GM18951 (cell line): ENCODE results near the gene PRTFDC1.

ENCODE experiments used
- POLR2A ChIP-seq: IDR thresholded peaks from 4 replicates; pipeline ENCODE4 v1.6.1; 2011; ENCODE audit warnings: mild to moderate bottlenecking; ENCODE audit not compliant: insufficient read length, insufficient read depth; ENCODE audit errors: extremely low read depth
- in situ Hi-C: fragments of 300-500 bp; cut with MboI; formaldehyde crosslinking; loops from one replicate; pipeline ENCODE4 v1.12.0; 2022; ENCODE audit warnings: low sequenced_read_pairs, mixed read lengths, inconsistent platforms; ENCODE audit not compliant: unreplicated experiment

The PRTFDC1 gene

GRCh38 chr10:24900888-24901685, 51.3 kb downstream of the PRTFDC1 start:
- TF ChIP-seq POLR2A, result no peak
- in situ Hi-C loops, result no loop called here

DNA sequence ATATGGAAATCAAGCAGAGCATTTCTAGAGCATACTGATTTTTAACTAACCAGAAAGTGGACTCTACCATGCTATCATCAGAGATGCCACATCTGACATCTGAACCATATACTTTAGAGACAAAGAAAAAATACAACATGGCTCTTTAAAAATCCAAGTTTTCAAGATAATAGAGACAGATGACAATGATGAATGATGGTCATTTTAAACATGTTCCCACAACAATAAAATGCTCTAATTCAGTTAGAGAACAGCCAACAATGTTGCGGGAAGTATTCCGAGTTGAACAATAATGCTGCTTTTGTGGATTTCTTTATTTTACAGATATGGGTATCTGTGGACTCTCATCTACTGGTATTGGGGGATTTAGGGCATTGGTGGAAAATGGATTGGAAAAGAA, 52.8 kb downstream of the PRTFDC1 start:
- in situ Hi-C loops, result no loop called here
- no peak for TF ChIP-seq POLR2A

- no peak for TF ChIP-seq POLR2A
These were observed 53.9 kb downstream of the PRTFDC1 start for GRCh38 chr10:24898501-24898900.

GRCh38 chr10:24897326-24897926, 55.0 kb downstream of the PRTFDC1 start:
- TF ChIP-seq POLR2A, result no peak
- in situ Hi-C loops, result no loop called here

More at GRCh38 chr10:24898501-24898900, 53.9 kb downstream of the PRTFDC1 start:
- in situ Hi-C loops, result no loop called here

- in situ Hi-C loops, result no loop called here
- no peak for TF ChIP-seq POLR2A
These were observed 57.7 kb downstream of the PRTFDC1 start for GRCh38 chr10:24894728-24895127.

GRCh38 chr10:24894309-24894708, 58.1 kb downstream of the PRTFDC1 start:
- in situ Hi-C loops, result no loop called here
- no peak for TF ChIP-seq POLR2A

DNA sequence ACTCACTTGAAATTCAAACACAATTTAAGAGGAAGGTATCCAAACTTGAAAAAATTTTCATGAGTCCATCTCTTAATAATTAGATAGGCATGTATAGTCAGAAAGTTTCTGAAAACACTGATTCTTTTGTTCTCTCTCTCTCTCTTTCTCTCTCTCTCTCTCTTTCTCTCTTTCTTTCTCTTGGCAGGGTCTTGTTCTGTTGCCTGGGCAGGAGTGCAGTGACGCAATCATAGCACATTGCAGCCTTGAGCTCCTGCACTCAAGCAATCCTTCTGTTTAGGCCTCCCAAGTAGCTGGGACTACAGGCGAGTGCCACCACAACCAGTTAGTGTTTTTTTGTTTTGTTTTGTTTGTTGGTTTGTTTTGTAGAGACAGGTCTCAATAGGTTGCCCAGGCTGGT, 59.3 kb downstream of the PRTFDC1 start:
- TF ChIP-seq POLR2A, result no peak
- in situ Hi-C loops, result no loop called here

DNA sequence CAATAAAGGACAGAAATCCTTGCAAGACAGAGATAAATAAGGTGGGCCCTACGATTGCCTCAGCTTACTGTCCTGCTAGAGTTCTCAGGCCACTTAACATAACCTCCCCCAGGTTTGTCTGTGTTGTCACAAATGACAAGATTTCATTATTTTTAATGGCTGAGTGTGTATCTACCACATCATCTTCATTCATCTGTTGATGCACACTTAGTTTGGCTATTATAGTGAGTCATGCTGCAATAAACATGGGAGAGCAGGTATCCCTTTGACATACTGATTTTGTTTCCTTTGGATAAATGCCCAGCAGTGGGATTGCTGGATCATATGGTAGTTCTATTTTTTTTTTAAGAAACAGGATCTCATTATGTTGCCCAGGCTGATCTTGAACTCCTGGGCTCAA, 60.6 kb downstream of the PRTFDC1 start:
- TF ChIP-seq POLR2A, result no peak
- in situ Hi-C loops, result no loop called here

DNA sequence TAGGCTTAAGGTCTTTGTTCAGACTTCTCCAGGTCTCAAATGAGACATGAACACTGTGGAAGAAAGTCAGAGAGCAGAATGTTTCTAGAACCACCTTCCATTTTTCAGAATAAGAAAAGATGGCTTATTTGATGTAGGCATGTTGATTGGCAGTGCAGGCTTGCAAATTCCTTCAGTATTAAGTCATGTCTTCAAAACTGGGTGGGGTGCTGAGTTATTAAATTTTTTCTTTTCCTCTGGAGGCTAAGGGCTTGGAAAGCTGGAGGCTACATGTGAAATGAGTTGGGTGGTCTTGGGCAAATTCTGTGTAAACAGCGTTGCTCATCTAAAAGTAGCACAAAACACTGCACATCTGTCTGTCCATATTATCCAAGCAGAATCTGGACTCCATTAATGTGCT, 62.8 kb downstream of the PRTFDC1 start:
- TF ChIP-seq POLR2A, result no peak
- in situ Hi-C loops, result no loop called here

DNA sequence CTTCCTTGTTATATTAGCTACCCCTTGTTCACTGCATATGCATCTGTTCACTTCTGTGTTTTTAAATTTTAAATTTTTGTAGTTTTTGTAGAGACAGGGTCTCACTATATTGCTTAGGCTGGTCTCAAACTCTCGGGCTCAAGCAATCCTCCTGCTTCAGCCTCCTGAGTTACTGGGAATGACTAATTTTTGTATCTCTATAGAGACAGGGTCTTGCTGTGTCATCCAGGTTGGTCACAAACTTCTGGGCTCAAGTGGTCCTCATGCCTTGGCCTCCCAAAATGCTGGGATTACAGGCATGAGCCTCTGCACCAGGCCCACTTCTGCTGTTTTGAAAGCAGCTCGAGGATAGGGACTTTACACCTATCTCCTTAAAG, 64.6 kb downstream of the PRTFDC1 start:
- in situ Hi-C loops, result no loop called here
- no peak for TF ChIP-seq POLR2A

DNA sequence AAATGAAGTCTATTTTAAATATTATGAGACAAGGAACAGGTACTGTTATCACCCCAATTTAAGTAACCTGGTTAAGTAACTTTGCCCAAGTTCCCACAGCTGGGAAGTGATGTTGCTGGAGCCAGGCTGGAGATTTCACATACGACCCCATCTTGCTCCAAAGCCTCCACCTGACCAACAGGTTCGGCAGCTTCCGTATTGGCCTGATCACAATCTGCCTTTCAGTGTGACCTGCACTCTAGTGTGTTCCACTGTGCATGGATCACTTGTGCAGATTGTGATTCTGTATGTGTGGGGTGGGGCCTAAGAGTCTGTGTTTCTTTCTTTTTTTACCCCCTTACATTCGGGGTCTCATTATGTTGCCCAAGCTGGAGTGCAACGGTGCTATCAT, 66.1 kb downstream of the PRTFDC1 start:
- TF ChIP-seq POLR2A, result no peak
- in situ Hi-C loops, result no loop called here

DNA sequence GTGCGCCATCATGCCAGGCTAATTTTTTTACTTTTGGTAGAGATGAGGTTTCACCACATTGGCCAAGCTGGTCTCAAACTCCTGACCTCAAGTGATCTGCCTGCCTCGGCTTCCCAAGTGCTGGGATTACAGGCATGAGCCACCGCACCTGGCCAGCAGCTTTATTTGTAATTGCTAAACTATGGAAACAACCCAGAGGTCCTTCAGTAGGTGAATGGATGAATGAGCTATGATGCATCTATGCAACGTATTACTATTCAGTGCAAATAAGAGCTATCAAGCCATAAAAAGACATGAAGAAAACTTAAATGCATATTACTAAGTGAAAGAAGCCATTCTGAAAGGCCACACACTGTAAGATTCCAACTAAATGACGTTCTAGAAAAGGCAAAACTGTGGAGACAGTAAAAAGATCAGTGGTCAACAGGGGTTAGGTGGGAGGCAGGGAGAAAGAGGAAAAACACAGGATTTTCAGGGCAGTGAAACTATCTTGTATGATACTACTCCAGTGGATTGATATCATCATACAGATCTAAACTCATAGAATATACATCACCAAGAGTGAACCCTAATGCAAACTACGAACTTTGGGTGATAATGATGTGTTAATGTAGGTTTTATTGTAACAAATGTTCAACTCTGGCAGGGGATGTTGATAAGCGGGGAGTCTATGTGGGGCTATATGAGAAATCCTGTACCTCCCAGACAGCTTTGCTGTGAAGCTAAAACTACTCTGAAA, 66.7 kb downstream of the PRTFDC1 start:
- no peak for TF ChIP-seq POLR2A
- in situ Hi-C loops, result no loop called here

- in situ Hi-C loops, result no loop called here
- no peak for TF ChIP-seq POLR2A
These were observed 67.6 kb downstream of the PRTFDC1 start for GRCh38 chr10:24884793-24885192.

DNA sequence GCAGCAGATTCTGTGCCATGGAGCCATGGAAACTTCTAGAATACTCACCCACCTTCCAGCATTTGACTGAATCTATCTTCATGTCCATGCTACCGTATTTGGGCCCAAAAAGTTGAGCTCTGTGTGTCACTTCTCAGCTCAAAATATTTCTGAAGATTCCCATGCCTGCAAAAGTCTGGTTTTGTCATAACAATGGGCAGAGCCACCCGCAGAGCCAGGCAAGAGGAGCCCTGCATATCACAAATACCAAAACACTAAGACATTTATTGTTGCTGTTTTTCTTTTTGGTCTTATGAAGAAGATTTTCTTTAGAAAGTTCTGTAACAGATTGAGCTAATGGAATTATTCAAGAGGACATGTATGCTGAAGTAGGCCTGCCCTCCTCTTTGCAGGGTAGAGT, 68.1 kb downstream of the PRTFDC1 start:
- in situ Hi-C loops, result no loop called here
- no peak for TF ChIP-seq POLR2A
